GM06990 (cell line): ENCODE results near the gene ZPBP2.
"Not testable (repeated sequence)": the region's sequence is repeated elsewhere in the genome, so short reads cannot be mapped to it uniquely, and the experiment has no call there.

ENCODE experiments used
- DNase-seq: peaks from one replicate; pipeline ENCODE4 v3.0.0-alpha.2; 2011; ENCODE audit not compliant: insufficient read length; ENCODE audit errors: extremely low read depth
- H3K27me3 ChIP-seq: replicated peaks from 2 replicates; pipeline ENCODE4 v1.6.0; 2011; ENCODE audit warnings: low read length; ENCODE audit not compliant: control insufficient read depth, insufficient read depth
- H3K36me3 ChIP-seq: 2 replicates; pipeline ENCODE4 v1.5.1; 2011; ENCODE audit warnings: low read length; ENCODE audit not compliant: control insufficient read depth, insufficient read depth
- H3K4me3 ChIP-seq: replicated peaks from 2 replicates; pipeline ENCODE4 v1.5.1; 2011; ENCODE audit warnings: low read depth, mild to moderate bottlenecking, control low read depth, low read length
- CTCF ChIP-seq: IDR thresholded peaks from 2 replicates; pipeline ENCODE4 v1.5.1; 2011; ENCODE audit warnings: low read length, control low read depth, mild to moderate bottlenecking, inconsistent platforms; ENCODE audit not compliant: insufficient read depth, poor library complexity, severe bottlenecking

The ZPBP2 gene

GRCh38 chr17:39846205-39846604 is 21.8 kb upstream of the ZPBP2 start:
- Histone ChIP-seq H3K27me3 (no peaks in the 10 kb centered on the region), H3K4me3 (no peak overlapping the region), H3K36me3 (peaks cover 3% of the 10 kb centered on the region)
- no peak for TF ChIP-seq CTCF
- no peak for DNase-seq

GRCh38 chr17:39848600-39848999 is 19.4 kb upstream of the ZPBP2 start:
- no peak for TF ChIP-seq CTCF
- DNase-seq, result no peak
- Histone ChIP-seq H3K4me3 (no peak overlapping the region), H3K27me3 (no peaks in the 10 kb centered on the region), H3K36me3 (peaks cover 2% of the 10 kb centered on the region)

- H3K27me3 ChIP-seq, DNase-seq, H3K36me3 ChIP-seq, H3K4me3 ChIP-seq: not testable (repeated sequence)
Observed at GRCh38 chr17:39850186-39850585, 17.8 kb upstream of the ZPBP2 start.

- no peak for DNase-seq
- no peak overlapping the region for H3K4me3 ChIP-seq
- no peak for TF ChIP-seq CTCF
- H3K27me3 ChIP-seq, result no peaks in the 10 kb centered on the region
- H3K36me3 ChIP-seq, result peaks cover 2% of the 10 kb centered on the region
Observed at GRCh38 chr17:39852239-39852638, 15.8 kb upstream of the ZPBP2 start.

GRCh38 chr17:39854909-39855308 is 13.1 kb upstream of the ZPBP2 start:
- DNase-seq, result no peak
- TF ChIP-seq CTCF, result no peak
- peaks cover 6% of the 10 kb centered on the region for H3K36me3 ChIP-seq
- no peaks in the 10 kb centered on the region for H3K27me3 ChIP-seq
- H3K4me3 ChIP-seq, result no peak overlapping the region

- not testable (repeated sequence) for DNase-seq, H3K36me3 ChIP-seq, H3K4me3 ChIP-seq, H3K27me3 ChIP-seq
Observed at GRCh38 chr17:39855911-39856649, 11.9 kb upstream of the ZPBP2 start.

GRCh38 chr17:39861235-39861634 is 6.8 kb upstream of the ZPBP2 start:
- peaks cover 4% of the 10 kb centered on the region for H3K36me3 ChIP-seq
- DNase-seq, result no peak
- no peaks in the 10 kb centered on the region for H3K27me3 ChIP-seq
- H3K4me3 ChIP-seq, result peak overlapping the region; percentile 77
- TF ChIP-seq CTCF, result no peak
